ENCODE measurements around the gene ORAI2.
"Not testable (repeated sequence)": the region's sequence is repeated elsewhere in the genome, so short reads cannot be mapped to it uniquely, and the experiment has no call there.

DNA sequence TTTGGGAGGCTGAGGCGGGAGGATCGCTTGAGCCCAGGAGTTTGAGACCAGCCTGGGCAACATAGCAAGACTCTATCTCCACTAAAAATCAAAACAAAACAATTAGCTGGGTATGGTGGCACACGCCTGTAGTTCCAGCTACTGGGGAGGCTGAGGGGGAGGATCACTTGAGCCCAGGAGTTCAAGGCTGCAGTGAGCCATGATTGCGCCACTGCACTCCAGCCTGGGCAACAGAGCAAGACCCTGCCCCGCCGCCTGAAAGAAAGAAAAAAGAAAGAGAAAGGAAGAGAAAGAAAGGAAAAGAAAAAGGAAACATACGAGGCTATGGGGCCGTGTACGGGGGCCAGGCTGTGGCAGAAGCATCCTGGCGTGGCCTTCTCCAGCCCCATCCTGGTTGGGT is 21.6 kb downstream of the ORAI2 start:
- TF ChIP-seq, protein P1, sequence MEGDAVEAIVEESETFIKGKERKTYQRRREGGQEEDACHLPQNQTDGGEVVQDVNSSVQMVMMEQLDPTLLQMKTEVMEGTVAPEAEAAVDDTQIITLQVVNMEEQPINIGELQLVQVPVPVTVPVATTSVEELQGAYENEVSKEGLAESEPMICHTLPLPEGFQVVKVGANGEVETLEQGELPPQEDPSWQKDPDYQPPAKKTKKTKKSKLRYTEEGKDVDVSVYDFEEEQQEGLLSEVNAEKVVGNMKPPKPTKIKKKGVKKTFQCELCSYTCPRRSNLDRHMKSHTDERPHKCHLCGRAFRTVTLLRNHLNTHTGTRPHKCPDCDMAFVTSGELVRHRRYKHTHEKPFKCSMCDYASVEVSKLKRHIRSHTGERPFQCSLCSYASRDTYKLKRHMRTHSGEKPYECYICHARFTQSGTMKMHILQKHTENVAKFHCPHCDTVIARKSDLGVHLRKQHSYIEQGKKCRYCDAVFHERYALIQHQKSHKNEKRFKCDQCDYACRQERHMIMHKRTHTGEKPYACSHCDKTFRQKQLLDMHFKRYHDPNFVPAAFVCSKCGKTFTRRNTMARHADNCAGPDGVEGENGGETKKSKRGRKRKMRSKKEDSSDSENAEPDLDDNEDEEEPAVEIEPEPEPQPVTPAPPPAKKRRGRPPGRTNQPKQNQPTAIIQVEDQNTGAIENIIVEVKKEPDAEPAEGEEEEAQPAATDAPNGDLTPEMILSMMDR (IDR thresholded peaks at IDR 0.05), result not testable (repeated sequence)
- TF ChIP-seq POLR2A (IDR thresholded peaks at IDR 0.05), result not testable (repeated sequence)

Measured in right lobe of liver (tissue), 4 donors.